Prostate gland (tissue), 2 donors: ENCODE results near the gene IGF2.

ENCODE experiments used
- POLR2A ChIP-seq: fragments of 450-650 bp; IDR thresholded peaks from one replicate; pipeline ENCODE4 v1.6.1; 2016; ENCODE audit warnings: antibody characterized with exemption, mild to moderate bottlenecking
- TF ChIP-seq, protein P1 (sequence below), 4 experiments: fragments of 200-600 bp in 2 of 4; fragments of 450-650 bp in 2 of 4; sonication (generic) in 2 of 4; IDR thresholded peaks; 1 replicate in 3 of 4; 2 replicates in 1 of 4; pipeline ENCODE4 v1.5.1; 2016 to 2019; ENCODE audit warnings: antibody characterized with exemption in 4 of 4, mild to moderate bottlenecking in 2 of 4, moderate library complexity in 2 of 4

DNA sequence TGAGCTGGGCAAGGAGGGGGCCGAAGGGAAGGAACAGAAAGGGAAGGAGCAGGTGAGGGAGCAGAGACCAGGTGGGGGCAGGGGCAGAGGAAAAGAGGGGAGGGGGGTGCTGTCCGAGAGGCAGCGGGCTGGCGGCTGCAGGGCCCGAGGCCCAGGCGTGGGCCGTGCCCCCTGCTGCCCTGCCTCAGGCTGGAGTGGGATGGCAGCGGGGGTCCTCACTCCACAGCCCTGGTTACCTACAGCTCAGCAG lies 2.3 kb downstream of the IGF2 start:
- TF ChIP-seq, protein P1, sequence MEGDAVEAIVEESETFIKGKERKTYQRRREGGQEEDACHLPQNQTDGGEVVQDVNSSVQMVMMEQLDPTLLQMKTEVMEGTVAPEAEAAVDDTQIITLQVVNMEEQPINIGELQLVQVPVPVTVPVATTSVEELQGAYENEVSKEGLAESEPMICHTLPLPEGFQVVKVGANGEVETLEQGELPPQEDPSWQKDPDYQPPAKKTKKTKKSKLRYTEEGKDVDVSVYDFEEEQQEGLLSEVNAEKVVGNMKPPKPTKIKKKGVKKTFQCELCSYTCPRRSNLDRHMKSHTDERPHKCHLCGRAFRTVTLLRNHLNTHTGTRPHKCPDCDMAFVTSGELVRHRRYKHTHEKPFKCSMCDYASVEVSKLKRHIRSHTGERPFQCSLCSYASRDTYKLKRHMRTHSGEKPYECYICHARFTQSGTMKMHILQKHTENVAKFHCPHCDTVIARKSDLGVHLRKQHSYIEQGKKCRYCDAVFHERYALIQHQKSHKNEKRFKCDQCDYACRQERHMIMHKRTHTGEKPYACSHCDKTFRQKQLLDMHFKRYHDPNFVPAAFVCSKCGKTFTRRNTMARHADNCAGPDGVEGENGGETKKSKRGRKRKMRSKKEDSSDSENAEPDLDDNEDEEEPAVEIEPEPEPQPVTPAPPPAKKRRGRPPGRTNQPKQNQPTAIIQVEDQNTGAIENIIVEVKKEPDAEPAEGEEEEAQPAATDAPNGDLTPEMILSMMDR (IDR thresholded peaks at IDR 0.05) = no peak
- no peak for TF ChIP-seq POLR2A
